Activated CD4-positive, alpha-beta T cell treated with anti-CD3 and anti-CD28 coated beads, Interleukin-2, amount 50 U/mL, for 48 hours (primary cell): ENCODE measurements around the gene HS3ST4.

Experiments used
- DNase-seq, 2 experiments: peaks; one replicate each; pipeline ENCODE4 v3.0.0-alpha.2; 2020

HS3ST4 gene

DNA sequence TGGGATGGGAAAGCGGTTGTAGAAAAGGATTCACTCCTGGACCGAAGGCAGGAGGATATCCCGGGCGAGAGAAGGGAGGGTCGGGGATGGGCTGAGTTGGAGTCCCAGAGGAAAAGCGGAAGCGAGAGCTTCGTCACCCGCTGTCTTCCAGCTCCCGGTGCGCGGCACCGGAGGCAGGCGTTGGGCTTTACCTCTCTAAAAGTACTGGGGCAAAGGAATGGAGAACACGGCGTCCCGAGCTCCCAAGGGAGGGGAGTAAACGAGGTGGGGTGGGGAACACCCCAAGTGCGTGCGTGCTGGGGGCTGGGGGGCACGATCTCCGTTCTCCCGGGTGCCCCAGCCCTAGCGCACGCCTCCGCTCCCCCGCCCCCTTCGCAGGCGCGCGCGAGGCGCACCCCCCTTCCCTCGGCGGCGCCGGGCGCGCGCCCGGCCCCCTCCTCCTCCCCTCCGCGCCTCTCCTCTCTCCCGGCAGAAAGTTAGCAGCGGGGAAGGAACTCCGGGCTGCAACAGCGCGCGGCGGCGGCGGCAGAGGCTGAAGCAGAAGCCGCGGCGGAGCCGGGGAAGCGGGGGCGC, at the start of gene HS3ST4:
Gene HS3ST4 (plus strand): TSS at position 441 of the 573 bp plus-strand sequence.
- DNase-seq, result no peak

DNA sequence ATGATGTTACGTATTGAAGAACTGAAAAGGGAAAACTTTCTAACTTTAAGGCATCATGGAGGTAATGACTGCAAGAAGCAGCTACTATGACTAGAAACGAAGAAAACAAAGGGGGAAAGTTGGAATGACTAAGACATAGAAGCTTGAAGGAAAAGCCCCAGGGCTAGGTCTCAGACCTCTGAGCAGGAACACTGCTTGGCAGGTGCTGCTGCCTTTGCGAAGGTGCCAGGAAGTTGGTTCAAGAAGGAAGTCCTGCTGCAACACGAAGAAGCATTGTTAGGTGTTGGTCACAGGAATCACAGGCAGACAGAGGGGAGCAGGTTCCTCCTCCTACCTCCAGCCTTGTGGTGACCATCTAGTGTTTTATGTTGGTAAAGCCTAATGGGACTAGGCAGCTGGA, 48.1 kb upstream of the HS3ST4 start:
- DNase-seq, result no peak

DNA sequence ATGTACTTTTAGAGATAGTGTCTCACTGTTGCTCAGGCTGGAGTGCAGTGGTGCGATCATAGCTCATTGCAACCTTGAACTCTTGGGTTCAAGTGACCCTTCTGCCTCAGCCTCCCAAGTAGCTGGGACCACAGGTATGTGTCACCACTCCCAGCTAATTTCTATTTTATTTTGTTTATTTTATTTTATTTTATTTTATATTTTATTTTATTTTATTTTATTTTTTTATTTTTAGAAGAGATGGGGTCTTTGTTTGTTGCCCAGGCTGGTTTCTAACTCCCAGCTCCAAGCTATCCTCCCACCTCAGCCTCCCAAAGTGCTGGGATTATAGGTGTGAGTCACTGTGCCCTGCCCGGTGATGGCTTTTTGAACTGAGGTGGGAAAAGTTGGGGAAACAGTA, 35.1 kb upstream of the HS3ST4 start:
- no peak for DNase-seq

DNA sequence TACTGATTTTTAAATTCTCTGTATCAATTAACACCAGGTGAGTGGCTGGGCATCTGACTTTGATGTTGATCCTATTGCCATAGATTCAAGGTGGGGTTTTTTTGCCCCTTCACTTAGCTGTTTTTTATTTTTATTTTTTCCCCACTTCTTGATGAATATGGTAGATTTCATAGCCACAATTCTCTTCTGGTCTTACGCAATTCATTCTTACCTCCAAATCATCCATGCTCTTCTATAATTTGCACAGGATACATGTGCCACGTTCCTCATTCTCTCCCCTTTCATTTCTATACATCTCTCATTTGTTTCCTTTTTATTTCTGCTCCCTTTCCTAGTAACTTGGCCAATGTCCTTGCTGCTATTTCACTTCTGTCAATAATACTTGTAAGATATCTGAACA, 14.9 kb upstream of the HS3ST4 start:
- DNase-seq, result no peak

DNA sequence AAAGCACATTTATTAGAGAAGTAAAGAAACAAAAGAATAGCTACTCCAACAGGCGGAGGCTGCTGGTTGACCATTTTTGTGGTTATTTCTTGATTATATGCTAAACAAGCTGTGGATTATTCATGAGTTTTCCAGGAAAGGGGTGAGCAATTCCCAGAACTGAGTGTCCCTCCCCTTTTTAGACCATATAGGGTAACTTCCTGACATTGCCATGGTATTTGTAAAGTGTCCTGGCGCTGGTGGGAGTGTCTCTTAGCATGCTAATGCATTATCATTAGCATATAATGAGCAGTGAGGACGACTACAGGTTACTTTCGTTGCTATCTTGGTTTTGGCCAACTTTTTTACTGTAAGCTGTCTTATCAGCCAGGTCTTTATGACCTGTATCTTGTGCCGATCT, 12.2 kb upstream of the HS3ST4 start:
- no peak for DNase-seq

DNA sequence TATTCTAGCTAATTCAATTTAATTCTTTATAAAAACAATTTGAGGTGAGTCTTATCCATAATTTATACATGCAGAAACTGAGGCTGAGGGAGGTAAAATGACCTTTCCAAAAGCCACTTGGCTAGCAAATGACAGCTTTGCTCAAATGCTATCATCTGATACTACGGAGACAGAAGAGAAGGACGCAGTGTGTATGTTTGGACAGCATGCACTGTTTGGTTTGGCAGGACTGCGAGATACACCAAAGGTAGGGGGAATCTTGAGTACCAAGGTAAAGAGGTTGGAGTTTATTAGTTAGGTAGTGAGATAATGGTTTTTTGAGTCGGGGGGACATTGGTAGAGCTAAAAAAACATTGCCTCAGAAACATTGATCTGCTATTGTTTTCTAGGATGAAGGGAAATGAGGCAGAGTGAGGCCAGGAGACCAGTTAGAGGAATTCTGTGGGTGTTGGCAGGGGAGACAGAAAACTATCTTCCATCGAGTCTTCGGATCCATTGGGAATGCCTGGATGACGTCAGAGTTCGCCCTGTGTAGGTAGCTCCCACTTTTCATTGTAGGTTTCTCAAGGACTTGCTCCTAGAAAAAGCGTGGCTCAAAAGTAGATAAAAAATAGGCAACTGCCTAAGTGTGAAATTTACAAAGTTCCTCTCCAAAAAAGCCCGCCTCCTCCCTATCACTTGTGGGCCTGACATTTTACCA, 2.5 kb upstream of the HS3ST4 start:
- DNase-seq, result no peak

DNA sequence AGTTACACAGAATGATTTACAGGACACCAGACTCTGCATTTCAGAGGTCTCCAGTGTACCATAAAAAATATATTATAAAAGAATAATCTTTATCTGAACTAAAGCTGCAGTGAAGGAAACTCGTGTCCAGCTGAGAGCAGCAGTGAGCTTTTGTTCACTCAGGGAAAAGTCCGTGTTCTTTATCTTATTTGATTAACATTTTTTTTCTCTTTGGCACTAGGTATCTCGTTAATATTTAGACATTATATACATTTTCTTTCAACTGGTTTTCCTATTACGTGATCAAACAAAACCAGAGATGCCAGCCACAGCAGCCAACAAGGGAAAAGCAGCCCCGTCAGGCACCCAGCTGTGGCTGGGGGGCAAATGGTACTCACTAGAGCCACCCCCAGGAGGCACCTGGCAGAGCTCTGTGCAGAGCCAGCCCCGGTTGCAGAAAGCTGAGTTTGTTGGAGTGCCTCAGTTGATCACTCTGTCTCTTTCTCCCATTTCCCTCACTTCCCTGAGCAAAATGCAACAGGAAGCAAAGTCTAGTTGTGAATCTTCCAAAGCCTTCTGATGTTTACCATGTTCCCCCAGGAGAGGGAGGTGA, 1.1 kb upstream of the HS3ST4 start:
- no peak for DNase-seq

DNA sequence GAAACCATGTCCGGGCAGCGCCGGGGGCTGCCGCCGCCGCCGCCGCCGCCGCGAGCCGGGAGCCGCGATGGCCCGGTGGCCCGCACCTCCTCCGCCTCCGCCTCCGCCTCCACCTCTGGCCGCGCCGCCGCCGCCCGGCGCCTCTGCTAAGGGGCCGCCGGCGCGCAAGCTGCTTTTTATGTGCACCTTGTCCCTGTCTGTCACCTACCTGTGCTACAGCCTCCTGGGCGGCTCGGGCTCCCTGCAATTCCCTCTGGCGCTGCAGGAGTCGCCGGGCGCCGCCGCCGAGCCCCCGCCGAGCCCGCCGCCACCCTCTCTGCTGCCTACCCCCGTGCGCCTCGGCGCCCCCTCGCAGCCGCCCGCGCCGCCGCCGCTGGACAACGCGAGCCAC, 587 bp downstream of the HS3ST4 start:
- DNase-seq, result no peak

DNA sequence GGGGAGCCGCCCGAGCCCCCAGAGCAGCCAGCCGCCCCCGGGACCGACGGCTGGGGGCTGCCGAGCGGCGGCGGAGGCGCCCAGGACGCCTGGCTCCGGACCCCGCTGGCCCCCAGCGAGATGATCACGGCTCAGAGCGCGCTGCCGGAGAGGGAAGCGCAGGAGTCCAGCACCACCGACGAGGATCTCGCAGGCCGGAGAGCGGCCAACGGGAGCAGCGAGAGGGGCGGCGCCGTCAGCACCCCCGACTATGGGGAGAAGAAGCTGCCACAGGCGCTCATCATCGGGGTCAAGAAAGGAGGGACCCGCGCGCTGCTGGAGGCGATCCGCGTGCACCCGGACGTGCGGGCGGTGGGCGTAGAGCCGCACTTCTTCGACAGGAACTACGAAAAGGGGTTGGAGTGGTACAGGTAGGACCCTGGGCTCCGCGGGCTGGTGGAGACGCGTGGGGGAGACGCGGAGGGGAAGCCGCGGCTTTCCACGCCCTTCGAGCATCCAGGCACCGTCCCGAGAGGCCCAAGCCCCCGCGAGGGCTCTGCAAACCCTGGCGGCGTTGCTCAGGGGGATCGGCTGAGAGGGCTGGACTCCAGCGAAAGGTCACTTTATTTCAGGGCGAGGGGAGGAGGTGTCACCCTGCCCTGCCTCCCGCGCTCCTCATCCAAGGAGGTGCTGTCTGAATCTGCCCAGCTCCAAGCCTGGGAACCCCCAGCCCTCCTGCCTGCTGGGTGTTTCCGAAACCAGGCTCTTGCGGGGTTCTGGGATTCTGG, 1.2 kb downstream of the HS3ST4 start:
- no peak for DNase-seq

DNA sequence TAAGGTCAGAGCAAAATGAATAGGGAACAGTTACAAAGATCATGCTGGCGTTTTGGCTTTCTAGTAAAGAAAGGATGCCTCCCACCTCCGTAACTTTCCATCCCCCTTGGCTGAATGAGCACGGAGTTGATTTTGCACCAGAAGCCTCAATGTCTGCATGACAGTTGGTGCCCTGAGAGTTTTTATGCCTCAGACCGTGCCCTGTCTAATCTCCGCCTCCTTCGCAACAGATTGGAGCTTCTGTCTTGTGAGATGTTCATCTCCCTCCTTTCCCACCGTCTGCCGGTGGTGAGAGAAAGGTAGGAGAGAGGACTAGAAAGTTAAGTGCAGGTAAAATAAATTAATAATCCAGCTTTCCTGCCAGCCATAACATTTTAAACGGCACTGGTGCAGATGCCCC, 1.9 kb downstream of the HS3ST4 start:
- DNase-seq, result no peak

DNA sequence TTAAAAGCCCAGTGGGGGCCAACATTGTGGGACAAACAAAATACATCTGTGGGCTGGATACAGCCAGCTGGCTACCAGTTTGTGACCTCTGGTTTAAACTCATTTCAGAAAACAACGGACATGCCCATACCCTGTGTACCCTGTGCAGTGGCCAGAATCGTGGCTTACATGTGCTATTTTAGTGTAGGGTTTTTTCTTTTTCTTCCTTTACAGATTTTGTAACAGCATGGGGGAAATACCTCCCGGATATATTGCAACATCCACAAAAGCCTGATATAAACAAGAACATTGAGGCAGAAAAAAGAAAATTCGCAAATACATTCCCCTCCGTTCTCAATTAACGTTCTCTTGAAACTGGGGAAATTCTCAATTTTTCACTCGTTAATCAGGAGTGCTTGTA, 7.3 kb downstream of the HS3ST4 start:
- DNase-seq, result no peak

DNA sequence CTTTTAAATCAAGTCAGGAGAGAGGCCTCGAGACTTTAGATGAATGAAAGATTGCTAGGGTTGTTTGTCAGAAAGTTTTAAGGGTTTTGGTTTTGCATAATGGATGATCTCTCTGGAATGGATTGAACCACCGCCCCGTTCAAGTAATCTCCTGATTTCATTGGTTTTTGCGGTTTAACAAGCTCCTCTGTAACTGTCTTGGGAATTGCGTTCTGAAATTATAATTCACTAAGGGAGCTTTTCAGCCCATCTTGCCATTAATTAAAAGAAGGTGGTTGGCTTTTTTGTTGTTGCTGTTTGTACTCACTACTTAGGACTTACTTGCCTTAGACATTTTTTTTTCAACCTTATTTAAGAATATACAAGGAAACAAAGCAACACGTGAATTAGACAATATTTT, 8.8 kb downstream of the HS3ST4 start:
- DNase-seq, result no peak

DNA sequence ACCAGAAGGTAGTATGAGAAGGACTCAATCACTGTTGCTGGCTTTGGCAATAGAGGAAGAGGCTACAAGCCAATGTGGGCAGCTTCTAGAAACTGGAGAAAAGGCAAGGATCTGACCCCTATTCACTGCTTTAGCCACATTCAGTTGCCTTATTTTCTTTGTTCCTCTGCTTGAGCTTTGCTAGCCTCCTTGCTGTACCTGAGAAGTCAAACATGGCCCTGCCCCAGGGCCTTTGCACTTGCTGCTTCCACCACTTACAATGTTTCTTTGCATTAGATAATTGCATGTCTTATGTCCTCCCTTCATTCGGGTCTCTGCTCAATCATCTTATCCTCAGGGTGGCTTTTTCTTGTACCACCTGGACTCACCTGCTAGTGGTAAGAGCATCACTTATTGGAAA, 15.8 kb downstream of the HS3ST4 start:
- no peak for DNase-seq

DNA sequence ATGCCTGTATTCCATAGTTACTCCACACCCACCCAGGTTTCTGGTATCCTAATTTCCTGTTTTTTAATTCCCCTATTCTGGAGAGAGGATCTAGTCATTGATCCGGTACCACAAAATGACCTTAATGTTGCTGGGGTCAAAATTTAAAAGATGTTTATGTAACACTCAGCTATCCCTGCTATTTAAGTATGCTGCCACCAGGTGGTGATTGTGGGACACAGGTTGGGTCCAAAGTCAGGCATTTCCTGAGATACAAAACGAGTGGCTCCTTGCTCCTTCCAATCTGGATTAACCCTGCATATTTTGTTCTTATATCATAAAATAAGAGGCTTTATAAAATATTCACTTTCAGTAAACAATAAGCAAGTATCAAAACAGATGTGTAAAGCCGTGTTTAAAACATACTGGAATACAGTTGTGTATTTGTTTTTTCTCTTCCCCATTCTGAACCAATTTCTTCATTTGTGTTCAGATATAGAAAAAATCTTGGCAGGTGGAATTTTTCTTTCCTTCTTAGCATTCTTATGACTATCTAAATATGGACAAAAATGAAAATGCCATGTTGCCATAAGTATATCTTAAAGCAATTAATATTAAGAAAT, 16.3 kb downstream of the HS3ST4 start:
- peak; percentile 5 to 21 for DNase-seq

DNA sequence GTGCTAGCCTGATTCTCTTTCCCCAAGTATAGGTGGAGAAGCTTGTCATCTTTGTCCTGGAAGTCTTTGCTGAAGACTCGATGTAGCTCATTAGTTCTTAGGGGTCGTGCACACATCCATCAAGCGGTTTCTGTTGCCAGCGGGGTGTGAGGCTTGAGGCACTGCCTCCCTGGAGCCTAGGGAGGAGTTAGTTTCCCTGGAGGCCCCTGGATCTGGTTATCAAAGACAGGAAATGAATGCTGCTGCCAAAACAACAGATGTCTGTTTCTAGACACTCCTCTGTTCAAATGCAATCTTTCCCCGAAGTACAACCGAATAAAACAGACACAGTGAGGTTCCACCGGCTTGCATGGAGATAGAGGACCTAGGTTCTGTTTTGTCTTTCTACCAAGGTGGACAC, 17.5 kb downstream of the HS3ST4 start:
- DNase-seq, result no peak

DNA sequence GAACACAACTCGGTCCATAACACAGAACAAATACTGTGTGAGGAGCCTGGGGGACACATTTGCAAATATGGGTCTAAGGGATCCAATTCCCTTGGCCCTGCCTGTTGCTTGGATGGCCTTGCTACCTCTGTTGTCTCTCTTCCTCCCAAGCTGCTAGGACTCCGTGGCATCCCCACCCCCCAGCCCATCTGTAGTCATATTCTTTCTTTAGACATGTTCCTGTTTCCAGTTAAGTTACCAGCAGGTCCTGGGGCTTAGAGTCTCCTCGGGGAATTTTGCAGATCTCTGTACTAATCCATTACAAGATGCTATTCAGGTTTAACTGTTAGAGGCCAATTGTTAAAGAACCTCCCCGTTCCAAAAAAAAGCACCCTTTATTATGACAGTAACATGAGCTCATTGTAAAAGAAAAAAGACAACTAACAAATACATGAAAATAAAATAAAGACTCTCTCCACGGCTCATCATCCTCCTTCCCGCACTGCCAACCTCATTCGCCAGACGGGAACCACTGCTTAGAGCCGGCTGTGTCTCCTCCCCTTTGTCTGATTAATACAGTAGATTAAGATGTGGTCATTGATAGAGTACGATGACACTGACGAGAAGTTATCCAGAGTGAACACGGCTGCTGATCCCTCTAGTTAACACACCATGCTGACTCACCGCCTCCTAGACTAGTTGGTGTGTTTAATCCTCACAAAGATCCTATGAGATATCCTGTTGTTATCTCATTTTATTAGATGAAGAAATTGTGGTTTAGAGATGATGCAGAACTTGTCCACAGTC, 22.2 kb downstream of the HS3ST4 start:
- DNase-seq, result no peak

DNA sequence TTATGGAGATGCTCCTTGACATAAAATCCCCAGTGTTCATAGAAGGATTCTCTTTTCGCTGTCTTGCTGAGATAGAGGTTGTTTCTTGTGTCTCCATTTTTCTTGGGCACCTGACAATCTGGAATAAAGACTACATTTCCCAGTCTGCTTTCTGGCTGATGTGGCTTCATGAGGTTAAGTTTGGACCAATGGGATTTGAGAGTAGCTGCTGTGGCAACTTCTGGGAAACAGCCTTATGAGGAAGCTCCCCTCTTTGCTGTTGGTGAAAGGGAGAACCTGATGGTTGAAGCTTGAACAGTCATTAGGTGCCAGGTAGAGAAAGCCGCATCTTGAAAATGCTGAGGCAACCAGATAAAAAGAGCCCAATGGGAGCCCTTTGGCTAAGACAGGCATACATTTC, 24.4 kb downstream of the HS3ST4 start:
- no peak for DNase-seq

DNA sequence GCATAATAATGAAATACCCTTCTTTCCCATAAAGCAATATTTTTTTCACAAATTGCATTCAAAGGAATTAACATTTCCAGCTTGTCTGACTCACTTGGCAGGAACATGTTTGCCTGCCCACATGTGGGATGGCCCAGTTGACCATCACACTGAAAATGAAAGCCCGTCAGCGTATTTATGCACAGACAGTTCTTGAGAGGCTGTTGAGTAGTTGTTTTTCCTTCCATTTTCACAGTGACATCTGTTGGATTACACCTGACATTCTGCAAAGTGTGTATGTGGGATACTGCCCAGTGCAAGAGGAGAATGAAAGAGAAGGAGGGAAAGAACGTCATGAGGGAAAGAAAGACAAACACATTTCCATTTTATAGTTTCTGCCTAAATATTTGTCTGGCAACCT, 29.7 kb downstream of the HS3ST4 start:
- no peak for DNase-seq

DNA sequence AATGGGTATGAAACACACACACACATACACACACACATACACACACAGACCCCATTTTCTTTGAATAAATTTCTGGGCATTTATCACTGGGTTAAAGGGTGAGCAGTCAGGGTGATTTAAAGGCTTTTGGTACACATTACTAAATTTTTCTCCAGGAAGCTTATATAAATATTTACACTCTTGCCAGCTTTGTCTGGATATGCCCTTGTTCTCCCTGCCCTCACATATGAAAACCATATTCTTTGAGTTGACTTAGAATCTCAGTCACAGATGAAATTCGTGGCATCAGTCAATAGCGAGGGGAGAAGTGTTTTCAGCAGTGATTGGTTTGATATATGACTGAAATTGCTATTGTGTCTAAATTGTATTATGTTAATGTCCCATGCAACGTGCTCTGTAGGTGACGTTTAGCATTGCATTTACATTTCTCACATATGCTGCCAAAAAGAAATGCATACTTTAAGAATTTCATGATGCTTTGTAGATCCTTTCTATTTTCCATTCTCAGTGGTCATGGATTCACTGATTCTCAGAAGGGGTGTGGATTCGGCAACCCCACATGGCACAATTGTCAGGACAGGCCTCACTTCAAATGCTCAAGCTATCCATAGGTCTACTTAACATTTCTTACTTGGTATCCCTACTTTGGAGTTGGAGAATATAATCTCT, 34.8 kb downstream of the HS3ST4 start:
- DNase-seq, result no peak

DNA sequence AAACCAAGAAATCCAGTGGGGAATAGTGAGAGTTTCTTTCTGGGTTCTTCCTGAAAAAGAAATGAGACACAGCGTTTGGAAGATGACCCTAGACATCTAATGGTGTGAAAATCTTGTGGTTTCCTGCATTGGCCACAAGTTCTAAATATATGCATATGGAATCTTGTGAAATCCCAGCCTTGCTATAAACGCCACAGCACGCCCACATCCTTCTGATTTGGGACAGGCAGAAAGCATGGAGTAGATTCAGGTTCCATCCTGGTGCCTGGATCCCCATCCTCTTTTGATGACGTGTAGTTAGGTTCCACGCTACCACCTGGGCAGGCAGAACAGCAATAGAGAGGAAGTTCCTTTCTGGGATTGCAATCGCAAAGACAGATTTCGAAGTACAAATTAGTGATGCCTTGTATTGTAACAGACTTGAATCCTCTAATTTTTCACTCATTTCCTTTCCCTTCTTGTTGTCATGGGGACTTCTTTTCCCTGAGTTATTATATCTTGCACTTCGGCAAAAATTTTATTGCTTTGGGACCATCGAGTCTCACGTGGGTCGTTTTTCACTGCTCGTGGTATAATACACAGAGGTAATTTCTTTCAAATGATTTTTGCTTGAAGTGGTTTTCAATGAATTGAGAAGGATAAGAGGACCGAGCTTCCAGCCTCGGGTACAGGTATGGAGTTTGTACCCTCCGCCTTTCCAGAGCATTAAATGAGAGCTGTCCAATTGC, 37.6 kb downstream of the HS3ST4 start:
- no peak for DNase-seq

DNA sequence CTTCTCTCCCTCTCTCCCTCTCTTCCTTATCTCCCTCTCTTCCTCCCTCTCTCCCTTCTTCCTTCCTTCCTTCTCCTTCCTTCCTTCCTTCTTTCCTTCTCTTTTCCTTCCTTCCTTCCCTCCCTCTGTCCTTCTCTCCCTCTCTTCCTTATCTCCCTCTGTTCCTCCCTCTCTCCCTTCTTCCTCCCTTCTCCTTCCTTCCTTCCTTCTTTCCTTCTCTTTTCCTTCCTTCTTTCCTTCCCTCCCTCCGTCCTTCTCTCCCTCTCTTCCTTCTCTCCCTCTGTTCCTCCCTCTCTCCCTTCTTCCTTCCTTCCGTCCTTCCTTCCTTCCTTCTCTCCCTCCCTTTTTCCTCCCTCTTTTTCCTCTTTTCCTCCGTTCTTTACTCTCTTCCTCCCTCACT, 38.6 kb downstream of the HS3ST4 start:
- no peak for DNase-seq
